Epithelial cell of umbilical artery (primary cell): Measurements from ENCODE around the gene SPA17. TPM values are rescaled to one million over a fixed set of nuclear protein-coding genes. Genes with fewer than 3 reads are reported as not detected.

Experiments
- total RNA-seq: library from RNA; depleted of rRNA; stranded (reverse); fragments of >200 nt; gene quantifications from 2 replicates; pipeline ENCODE4 v1.2.3, GENCODE V29; 2014

SPA17 gene
- total RNA-seq: 8.5 and 10.7 TPM in 2 replicates

DNA sequence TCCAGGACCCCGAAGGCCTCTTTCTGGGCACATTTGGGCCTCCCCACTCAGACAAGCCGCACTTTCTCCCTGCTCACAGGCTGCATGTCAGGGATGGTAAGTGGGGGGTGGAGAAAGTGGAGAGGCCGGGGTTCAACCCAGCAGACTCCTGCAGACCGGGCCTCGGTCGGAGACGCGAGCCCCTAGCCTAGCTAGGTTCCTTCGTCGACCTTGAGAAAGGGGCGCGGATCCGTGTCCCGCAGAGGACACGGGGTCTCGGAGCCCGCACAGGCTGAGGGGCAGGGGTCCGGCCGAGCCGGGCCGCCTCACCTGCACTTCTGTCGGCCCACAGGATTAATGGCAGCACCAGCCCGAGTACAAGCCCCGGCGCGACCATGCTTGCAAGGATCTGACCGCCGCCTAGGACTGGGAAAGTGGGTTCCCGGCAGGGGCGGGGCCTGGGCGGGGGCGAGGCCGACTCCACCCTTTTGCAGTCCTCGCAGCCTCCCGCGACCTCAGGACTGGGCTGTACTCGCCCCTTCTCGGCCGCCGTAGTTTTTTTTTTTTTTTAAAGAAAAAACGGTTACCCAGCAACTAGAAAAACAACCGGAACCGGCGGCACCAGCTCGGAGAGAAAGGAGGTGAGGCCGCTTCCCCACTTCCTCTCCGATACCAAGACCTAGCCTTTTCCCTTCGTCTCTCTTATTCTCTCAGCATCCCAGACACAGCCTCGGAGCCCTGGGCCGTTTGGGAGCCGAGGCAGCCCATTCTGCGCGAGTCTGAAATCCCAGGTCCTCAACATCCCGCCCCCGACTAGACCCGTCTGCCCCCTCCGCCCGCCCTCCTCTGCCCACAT, at the start of gene SPA17, which contains the start of gene SIAE:
TSS of gene SPA17 (plus strand) at position 572 of the 835 bp plus-strand sequence. CDS start 1,361 bp downstream, outside the sequence.
TSS of gene SIAE (minus strand) at position 407 of the 835 bp plus-strand sequence. CDS start at position 376, 31 bp downstream.

DNA sequence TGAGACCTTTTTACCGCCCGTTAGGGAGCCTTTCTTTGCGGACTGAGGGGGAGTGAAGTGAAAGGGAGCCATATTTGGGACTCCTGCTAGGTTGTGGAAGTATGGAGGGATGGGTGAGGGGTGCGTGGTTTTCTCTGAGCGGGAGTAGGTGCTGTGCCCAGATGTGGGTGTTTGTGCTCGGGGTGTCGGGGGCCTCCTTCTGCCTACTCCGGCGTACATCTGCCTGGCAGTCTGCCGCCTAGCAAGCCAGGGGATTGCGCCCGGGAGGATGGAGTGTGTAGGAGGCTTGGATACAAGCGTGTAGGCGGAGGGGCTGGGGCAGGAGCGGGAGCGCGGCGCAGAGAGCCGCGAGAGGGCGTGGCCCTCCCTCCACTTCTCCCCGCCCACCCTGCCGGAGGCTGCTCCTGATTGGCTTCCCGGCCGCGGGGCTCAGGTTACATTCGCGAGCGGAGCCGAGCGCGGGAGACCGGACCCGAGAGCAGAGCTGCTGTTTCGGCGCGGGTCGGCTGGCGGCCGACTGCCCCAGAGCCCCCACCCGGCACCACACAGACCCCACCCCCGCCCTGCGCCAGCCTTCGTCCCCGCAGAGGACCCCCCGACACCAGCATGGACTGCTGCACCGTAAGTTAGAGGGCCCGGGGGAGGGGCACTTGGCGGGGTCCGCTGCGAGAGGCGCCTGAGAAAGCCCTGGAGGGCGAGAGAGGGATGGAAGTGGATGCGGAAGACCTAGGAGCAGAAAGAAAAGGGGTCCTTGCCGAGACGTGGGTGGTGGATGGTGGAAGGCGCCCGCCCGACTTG, 66.0 kb downstream of the SPA17 start, which contains the start of gene NRGN:
TSS of gene NRGN (plus strand) at position 464 of the 798 bp plus-strand sequence. CDS start at position 607, 143 bp downstream.

Other genes starting within 250 kb of the SPA17 start
- gene OR8B4, start 249.0 kb upstream of the SPA17 start, total RNA-seq: not detected in 2 replicates
- not detected in 2 replicates for gene OR8B8, start 228.2 kb upstream of the SPA17 start, total RNA-seq
- gene OR8B12, start 130.2 kb upstream of the SPA17 start, total RNA-seq: not detected in 2 replicates
- not detected in 2 replicates for gene OR8A1, start 103.9 kb upstream of the SPA17 start, total RNA-seq
- not detected in 2 replicates for gene PANX3, start 62.5 kb upstream of the SPA17 start, total RNA-seq
- gene TBRG1, start 51.0 kb upstream of the SPA17 start, total RNA-seq: 15.0 and 16.9 TPM in 2 replicates
- gene SIAE, start 165 bp upstream of the SPA17 start, total RNA-seq: 9.1 and 16.1 TPM in 2 replicates
- 0.32 and 0.91 TPM in 2 replicates for gene NRGN, start 66.0 kb downstream of the SPA17 start, total RNA-seq
- gene VSIG2, start 78.4 kb downstream of the SPA17 start, total RNA-seq: 0.46 TPM in 1 of 2 replicates, not detected in the other
- gene ESAM, start 88.4 kb downstream of the SPA17 start, total RNA-seq: 69.8 and 70.7 TPM in 2 replicates
- gene MSANTD2, start 126.5 kb downstream of the SPA17 start, total RNA-seq: 7.1 and 12.2 TPM in 2 replicates
- 16.9 and 17.2 TPM in 2 replicates for gene ROBO3, start 191.5 kb downstream of the SPA17 start, total RNA-seq
- gene ROBO4, start 224.0 kb downstream of the SPA17 start, total RNA-seq: 132 and 166 TPM in 2 replicates
- gene HEPN1, start 245.3 kb downstream of the SPA17 start, total RNA-seq: 0.46 TPM in 1 of 2 replicates, not detected in the other